Sciatic nerve (tissue), 1 donor: ENCODE results near the gene PLCD1. TPM values are rescaled to one million over a fixed set of nuclear protein-coding genes. Genes with fewer than 3 reads are reported as not detected.
A peak's percentile ranks its signal among the peaks of the same experiment; 100 is the strongest.

Experiments
- microRNA-seq: library from miRNA; unstranded; fragments of <30 nt; microRNA quantifications from one replicate; pipeline ENCODE4 v1.2.0, GENCODE V29; 2020
- total RNA-seq: library from RNA; stranded (reverse); fragmentation: NEBNext Ultra II Directional; extraction: Animal tissue kit (Norgen Biotek cat#: 25700); gene quantifications from one replicate; pipeline ENCODE4 v1.2.1, GENCODE V29; 2021
- donor health status: DM: no; HTN: no; CAD: no.

PLCD1 gene
- total RNA-seq, 1 donor from 2014 or later: 40.7 TPM

Small RNA genes lying within 50 kb of the gene (microRNA-seq; reads per million reads assigned to microRNA genes)
- 81.1 reads per million, percentile 54 among the genes with 10 or more reads in this experiment for gene MIR26A1

Other genes starting within 250 kb of the PLCD1 start
- gene CTDSPL, start 167.8 kb downstream of the PLCD1 start, total RNA-seq: 71.2 TPM
- gene VILL, start 38.9 kb downstream of the PLCD1 start, total RNA-seq: 9.9 TPM
- gene DLEC1, start 9.6 kb upstream of the PLCD1 start, total RNA-seq: 4.8 TPM
- 67.6 TPM for gene ACAA1, start 107.5 kb upstream of the PLCD1 start, total RNA-seq
- gene MYD88, start 109.0 kb upstream of the PLCD1 start, total RNA-seq: 25.0 TPM
- 42.6 TPM for gene OXSR1, start 135.9 kb upstream of the PLCD1 start, total RNA-seq
- 0.98 TPM for gene SLC22A13, start 236.2 kb upstream of the PLCD1 start, total RNA-seq